B cell (primary cell): ENCODE measurements around the gene ATP7B.
"Not testable (repeated sequence)": the region's sequence is repeated elsewhere in the genome, so short reads cannot be mapped to it uniquely, and the experiment has no call there.

ENCODE experiments used
- CTCF ChIP-seq: fragments of 200-600 bp; IDR thresholded peaks from one replicate; pipeline ENCODE4 v1.8.0; 2022; ENCODE audit warnings: antibody characterized with exemption, mild to moderate bottlenecking
- EZH2 ChIP-seq: IDR thresholded peaks from 2 replicates; pipeline ENCODE4 v1.6.1; 2012; ENCODE audit warnings: borderline replicate concordance, low read depth, mild to moderate bottlenecking, moderate library complexity, low read length; ENCODE audit not compliant: insufficient read depth, poor library complexity, severe bottlenecking

DNA sequence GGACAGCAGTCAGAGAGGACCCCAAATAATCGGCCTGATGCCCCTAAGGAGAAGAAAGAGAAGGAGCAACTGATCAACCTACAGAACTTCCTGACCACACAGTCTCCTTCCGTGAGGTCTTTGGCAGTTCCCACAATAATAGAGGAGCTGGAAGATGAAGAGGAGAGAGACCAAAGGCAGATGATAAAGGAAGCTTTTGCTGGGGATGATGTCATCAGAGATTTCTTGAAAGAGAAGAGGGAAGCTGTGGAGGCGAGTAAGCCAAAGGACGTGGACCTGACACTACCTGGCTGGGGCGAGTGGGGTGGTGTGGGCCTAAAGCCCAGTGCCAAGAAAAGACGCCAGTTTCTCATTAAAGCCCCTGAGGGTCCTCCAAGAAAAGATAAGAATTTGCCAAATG, 19.2 kb upstream of the ATP7B start:
- TF ChIP-seq CTCF, EZH2: not testable (repeated sequence)
